Kidney tubule cell (primary cell): Measurements from ENCODE around the gene ANKRD40.

Source experiments
- DNase-seq: peaks from one replicate; pipeline ENCODE4 v3.0.0-alpha.2; 2018; ENCODE audit warnings: low spot score

Gene ANKRD40

GRCh38 chr17:50668025-50668837 is 39.5 kb downstream of the ANKRD40 start:
- DNase-seq, result peak; percentile 41

DNA sequence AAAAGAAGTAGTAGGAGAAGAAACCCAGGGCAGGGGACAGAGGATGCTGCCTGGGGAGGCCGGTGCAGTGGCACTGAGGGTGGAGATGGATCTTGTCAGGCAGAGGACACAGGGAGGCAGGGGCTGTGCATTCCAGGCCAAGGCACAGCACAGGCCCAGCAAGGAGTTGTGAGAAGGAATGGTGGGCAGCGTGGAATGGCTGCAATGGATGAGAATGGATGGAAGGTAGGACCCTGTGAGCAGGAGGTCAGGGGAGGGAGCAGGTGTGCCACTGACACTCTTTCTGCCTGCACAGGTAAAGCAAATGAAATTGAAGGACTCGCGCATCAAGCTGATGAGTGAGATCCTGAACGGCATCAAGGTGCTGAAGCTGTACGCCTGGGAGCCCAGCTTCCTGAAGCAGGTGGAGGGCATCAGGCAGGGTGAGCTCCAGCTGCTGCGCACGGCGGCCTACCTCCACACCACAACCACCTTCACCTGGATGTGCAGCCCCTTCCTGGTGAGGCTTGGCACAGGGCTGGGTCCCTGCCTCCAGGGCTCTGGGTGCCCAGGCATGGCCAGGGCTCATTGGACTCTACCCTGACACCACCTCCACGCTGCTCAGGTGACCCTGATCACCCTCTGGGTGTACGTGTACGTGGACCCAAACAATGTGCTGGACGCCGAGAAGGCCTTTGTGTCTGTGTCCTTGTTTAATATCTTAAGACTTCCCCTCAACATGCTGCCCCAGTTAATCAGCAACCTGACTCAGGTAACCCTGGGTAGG is 40.3 kb downstream of the ANKRD40 start:
- DNase-seq, result no peak

DNA sequence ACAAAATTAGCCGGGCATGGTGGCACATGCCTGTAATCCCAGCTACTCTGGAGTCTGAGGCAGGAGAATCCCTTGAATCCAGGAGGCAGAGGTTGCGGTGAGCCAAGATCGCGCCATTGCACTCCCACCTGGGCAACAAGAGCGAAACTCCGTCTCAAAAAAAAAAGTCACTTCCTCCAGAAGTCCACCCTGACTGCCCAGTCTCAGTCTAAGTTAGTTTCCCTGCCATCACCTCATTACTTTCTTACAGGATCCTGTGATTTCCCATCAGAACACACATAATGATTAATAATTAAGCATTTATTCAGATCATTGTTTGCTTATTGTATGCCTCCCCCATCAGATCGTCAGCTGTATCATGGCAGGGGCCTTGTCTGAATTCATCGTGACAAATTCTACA is 41.4 kb downstream of the ANKRD40 start:
- no peak for DNase-seq

- no peak for DNase-seq
Observed at GRCh38 chr17:50665838-50666237, 41.9 kb downstream of the ANKRD40 start.

DNA sequence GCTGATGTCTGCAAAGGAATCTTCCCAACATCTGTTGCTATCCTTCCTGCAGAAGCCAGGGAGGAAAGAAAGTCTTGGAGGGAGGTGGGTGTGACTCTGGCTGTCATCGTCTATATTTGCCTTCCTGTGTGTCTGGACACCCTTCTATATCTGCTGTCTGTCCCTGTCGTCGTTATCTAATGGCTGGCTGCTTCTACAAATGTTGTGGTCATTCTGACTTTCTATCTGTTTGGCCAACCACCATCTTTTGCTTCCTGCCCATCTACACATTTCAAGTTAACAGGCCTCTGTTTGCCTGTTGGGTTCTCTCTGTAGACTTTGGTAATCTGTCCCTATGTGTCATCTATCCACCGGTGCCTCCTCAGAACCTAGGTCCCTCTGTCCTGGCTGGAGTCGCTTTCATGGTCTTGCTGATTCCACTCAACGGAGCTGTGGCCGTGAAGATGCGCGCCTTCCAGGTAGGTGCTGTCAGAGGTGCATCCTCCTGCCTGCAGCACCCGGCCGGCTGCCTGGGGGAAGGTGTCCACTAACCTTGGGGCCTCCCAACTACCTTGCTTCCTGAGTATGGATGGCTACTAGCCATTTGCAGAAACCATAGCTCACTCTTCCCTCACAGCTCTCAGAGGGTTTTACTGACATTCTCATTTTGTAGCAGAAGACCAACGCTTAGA is 42.8 kb downstream of the ANKRD40 start:
- no peak for DNase-seq

DNA sequence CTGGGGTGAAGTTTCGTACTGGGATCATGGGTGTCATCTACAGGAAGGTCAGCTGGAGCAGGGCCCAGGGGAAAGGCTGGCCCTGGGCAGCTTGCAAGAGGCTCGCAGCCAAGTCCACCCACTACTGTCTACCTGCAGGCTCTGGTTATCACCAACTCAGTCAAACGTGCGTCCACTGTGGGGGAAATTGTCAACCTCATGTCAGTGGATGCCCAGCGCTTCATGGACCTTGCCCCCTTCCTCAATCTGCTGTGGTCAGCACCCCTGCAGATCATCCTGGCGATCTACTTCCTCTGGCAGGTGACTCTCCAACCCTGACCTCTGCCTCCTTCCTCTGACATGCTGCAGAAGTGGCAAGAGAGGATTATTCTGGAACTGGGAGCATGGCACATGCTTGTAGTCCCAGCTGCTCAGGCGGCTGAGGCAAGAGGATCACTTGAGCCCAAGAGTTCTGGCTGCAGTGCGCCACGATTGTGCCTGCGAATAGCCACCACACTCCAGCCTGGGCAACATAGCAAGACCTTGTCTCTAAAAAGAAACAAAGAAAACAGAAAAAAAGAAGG is 43.8 kb downstream of the ANKRD40 start:
- DNase-seq, result no peak

DNA sequence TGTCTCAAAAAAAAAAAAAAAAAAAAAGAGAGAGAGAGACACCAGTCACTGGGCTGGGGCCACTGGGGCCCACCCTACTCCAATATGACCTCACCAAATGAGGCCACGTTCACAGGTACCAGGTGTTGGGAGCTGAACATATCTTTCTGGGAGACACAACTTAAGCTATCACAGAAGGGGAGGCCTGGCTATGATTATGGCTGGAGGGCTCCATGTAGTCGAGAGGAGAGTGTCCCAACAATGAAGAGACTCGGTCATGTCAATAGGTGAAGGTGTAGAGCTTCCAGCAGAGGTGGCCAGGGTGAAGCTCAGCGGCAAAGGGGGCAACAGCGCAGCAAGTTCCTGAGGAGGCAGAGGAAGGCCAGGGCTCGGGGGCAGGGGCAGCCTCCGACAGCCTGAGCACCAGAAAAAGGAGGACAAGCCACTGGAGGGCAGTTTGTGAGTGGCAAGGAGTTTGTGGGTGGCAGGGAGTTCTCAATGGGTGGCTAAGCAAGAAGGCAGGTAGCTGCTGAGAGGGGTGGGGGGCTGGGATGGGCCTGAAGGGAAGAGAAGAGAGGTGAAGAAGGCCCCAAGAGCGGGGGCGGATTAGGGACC is 45.0 kb downstream of the ANKRD40 start:
- DNase-seq, result no peak

DNA sequence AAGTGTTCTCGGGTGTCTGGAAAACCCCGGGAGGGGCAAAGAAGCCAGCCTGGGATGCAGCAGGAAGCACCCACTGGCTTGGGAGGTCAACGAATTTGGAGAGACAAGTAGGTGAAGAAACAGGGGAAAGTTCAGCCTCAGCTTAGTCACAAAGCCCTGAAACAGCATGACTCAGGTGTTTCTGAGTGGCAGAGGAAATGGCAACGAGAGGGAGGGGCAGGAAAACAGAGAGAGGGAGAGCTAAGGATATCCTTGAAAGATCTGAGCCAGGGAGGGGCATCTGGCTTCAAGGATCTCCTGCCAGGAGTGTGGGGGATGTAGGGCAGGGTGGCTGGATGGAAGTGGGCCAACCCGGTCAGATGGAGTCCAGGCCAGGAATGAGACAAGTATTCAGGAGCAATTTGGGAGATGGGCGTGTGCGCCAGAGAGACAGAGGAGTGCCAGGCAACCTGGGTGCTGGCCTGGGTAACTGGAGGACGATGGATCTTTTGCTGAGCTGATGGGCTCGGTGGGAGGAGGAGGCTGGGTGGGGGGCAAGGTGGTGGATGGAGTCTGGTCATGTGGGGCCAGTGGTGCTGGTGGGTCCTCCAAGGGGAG is 45.8 kb downstream of the ANKRD40 start:
- peak; percentile 97 for DNase-seq

GRCh38 chr17:50661348-50661747 is 46.4 kb downstream of the ANKRD40 start:
- no peak for DNase-seq

GRCh38 chr17:50660887-50661345 is 46.8 kb downstream of the ANKRD40 start:
- no peak for DNase-seq

- DNase-seq, result no peak
Observed at GRCh38 chr17:50660042-50660886, 47.5 kb downstream of the ANKRD40 start.

DNA sequence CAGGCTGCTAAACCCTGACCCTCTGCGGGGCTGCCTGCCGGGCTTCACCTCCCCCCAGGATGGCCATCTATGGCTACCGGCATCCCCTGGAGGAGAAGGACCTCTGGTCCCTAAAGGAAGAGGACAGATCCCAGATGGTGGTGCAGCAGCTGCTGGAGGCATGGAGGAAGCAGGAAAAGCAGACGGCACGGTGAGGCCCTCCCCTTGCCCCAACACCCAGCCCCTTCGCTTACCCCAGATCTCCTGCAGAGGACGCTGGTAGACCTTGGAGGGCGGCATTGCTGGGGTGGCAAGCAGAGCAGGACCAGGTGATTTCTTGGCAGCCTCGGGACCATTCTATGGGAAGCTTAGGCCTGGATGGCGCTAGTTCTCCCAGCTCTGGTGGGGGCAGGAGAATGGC is 48.5 kb downstream of the ANKRD40 start:
- no peak for DNase-seq

GRCh38 chr17:50658616-50659015 is 49.1 kb downstream of the ANKRD40 start:
- DNase-seq, result no peak

DNA sequence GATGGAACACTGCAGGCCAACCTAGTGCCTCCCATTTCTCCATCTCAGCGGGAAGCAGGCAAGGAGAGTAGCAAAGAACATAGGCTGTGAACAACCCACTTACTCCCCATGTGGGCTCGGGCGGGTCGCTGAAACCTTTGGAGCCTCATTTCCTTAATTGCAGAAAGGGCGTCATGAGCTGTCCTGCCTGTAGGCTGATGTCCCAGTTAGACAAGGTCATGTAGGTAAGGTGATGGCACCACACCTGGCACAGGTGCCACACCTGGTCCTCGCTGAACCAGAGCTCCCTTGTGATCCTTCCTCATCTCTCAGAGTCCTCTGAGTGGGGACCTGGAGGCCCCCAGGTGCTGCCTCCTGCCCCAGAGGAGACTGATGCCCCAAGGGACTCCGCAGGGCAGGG is 50.1 kb downstream of the ANKRD40 start:
- DNase-seq, result no peak

DNA sequence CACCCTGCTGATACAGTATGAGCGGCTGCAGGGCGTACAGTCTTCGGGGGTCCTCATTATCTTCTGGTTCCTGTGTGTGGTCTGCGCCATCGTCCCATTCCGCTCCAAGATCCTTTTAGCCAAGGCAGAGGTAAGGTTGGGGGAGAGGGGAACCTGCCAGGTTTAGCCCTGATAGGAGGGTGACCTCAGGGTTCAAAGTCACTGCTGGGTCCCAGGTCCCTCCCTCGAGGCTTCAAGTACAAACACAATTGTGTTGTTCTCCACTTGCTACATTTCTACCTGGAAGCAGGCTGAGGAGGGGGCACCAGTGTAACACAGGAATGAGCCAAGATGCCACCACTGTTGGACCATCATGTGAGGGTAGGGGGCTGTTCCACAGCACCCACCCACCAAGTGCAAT is 50.7 kb downstream of the ANKRD40 start:
- DNase-seq, result no peak

GRCh38 chr17:50656509-50656908 is 51.2 kb downstream of the ANKRD40 start:
- no peak for DNase-seq

DNA sequence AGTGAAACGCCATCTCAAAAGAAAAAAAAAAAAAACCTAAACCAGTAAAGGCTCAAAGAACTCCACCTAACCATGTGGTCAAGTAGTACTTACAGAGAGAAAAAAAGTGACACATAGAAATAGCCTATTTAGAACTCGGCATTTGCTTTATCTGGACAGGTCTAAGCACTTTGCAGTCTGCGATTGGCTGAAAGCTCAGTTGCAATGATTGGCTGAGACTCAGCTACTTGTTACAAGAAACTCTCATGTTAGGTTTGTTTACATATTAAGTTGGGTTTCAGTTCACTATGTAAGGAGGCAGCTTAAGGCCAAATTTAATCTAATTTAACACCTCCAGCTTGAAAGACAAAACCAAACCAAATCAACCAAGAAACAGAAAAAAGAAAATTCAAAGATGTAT is 54.0 kb downstream of the ANKRD40 start:
- DNase-seq, result no peak

DNA sequence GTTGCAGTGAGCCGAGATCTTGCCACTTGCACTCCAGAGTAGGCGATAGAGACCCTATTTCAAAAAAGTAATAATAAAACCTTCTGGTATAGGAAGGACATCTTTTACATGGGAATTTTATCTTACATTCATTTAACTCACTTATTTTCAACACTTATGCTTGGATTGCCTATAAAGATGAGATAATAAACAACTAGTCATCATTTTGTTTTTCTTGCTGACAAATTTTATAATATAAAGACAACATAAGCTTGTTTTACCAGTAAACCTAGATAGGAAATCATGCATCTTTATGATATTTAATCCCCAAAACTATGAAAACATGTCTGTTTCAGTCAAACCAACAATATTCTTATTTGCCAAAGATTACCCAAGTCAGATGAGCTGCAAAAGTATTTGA is 56.1 kb downstream of the ANKRD40 start:
- no peak for DNase-seq

GRCh38 chr17:50649042-50649908 is 58.4 kb downstream of the ANKRD40 start:
- DNase-seq, result no peak

GRCh38 chr17:50647187-50647586 is 60.5 kb downstream of the ANKRD40 start:
- no peak for DNase-seq
